GM23248 (cell line): ENCODE results near the gene TNP1.

Experiments
- EZH2 ChIP-seq: fragments of 200-600 bp; sonication (generic); IDR thresholded peaks from 2 replicates; pipeline ENCODE4 v1.6.1; 2018; ENCODE audit warnings: antibody characterized with exemption, mild to moderate bottlenecking; ENCODE audit not compliant: insufficient read depth, poor library complexity, severe bottlenecking
- EZH2phosphoT487 ChIP-seq: fragments of 200-600 bp; sonication (generic); IDR thresholded peaks from 2 replicates; pipeline ENCODE4 v1.6.1; 2018; ENCODE audit warnings: antibody characterized with exemption, moderate library complexity, mild to moderate bottlenecking, low read depth; ENCODE audit not compliant: insufficient read depth

DNA sequence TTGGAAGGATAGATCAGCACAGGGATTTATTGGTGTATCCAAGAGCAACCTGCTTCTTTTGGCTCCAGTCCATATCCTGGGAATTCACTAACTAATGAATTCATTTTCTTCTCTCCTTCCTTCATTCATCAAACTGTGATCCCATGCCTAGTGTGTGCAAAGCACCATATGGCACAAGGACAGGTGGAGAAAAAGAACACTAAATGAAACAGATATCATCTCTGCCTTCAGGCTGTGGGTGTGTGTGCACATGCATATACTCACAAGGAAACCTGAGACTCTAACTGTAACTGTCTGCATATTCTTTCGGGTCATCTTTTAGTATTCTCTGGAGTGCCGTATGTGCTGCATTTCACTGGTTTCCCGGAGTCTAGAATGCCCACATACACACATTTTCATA, 20.2 kb downstream of the TNP1 start:
- no peak for TF ChIP-seq EZH2
- TF ChIP-seq EZH2phosphoT487, result no peak
